CD8-positive, alpha-beta memory T cell (primary cell): ENCODE data around the gene MAPK9. TPM values are rescaled to one million over a fixed set of nuclear protein-coding genes. Genes with fewer than 3 reads are reported as not detected.
A peak's percentile ranks its signal among the peaks of the same experiment; 100 is the strongest.

ENCODE experiments used
- CTCF ChIA-PET: fragments of 350-600 bp; sonication (Branson Sonifier 250); formaldehyde crosslinking; loops from one replicate; lab custom pipeline; 2021; ENCODE audit warnings: antibody characterized with exemption; lab: Charles Lee
- POLR2A ChIA-PET: fragments of 350-600 bp; sonication (Branson Sonifier 250); formaldehyde crosslinking; loops from one replicate; lab custom pipeline; 2021; ENCODE audit warnings: antibody characterized with exemption; lab: Charles Lee
- DNase-seq, 5 donors: peaks; one replicate each; pipeline versions ENCODE4 v3.0.0 to v3.0.0-alpha.2; 2020 to 2022; ENCODE audit warnings: mixed read lengths in 1 of 5
- H3K27ac ChIP-seq: one replicate; pipeline ENCODE4 v1.7.0; 2013; ENCODE audit warnings: low read depth, mild to moderate bottlenecking, low read length, moderate library complexity
- H3K27me3 ChIP-seq: 2 replicates; pipeline ENCODE4 v1.7.0; 2013; ENCODE audit warnings: low read length, mild to moderate bottlenecking; ENCODE audit not compliant: insufficient read depth, poor library complexity, severe bottlenecking
- H3K36me3 ChIP-seq: 2 replicates; pipeline ENCODE4 v1.7.0; 2013; ENCODE audit warnings: mild to moderate bottlenecking, low read length, moderate library complexity; ENCODE audit not compliant: insufficient read depth
- H3K4me1 ChIP-seq: 2 replicates; pipeline ENCODE4 v1.7.0; 2013; ENCODE audit warnings: mild to moderate bottlenecking, low read length, moderate library complexity; ENCODE audit not compliant: insufficient read depth
- H3K4me3 ChIP-seq: 2 replicates; pipeline ENCODE4 v1.7.0; 2013; ENCODE audit warnings: mild to moderate bottlenecking, low read length
- H3K9me3 ChIP-seq: 2 replicates; pipeline ENCODE4 v1.7.0; 2013; ENCODE audit warnings: mild to moderate bottlenecking, low read length
- H3K27ac Mint-ChIP-seq, 8 donors: one replicate each; pipeline ENCODE4 v1.8.0; 2020 to 2021; ENCODE audit warnings: mixed read lengths in 8 of 8, mild to moderate bottlenecking in 6 of 8, inconsistent platforms in 3 of 8, moderate library complexity in 3 of 8
- H3K27me3 Mint-ChIP-seq, 2 donors: one replicate each; pipeline ENCODE4 v1.8.0; 2020 to 2021; ENCODE audit warnings: mixed read lengths in 2 of 2, mild to moderate bottlenecking in 1 of 2, moderate library complexity in 1 of 2
- H3K36me3 Mint-ChIP-seq, 3 donors: one replicate each; pipeline ENCODE4 v1.8.0; 2020 to 2021; ENCODE audit warnings: mixed read lengths in 3 of 3, inconsistent platforms in 1 of 3, mild to moderate bottlenecking in 1 of 3
- H3K4me1 Mint-ChIP-seq, 3 donors: one replicate each; pipeline ENCODE4 v1.8.0; 2020 to 2021; ENCODE audit warnings: mixed read lengths in 3 of 3, inconsistent platforms in 1 of 3, mild to moderate bottlenecking in 1 of 3
- H3K4me3 Mint-ChIP-seq, 7 donors: one replicate each; pipeline ENCODE4 v1.8.0; 2020 to 2021; ENCODE audit warnings: mixed read lengths in 7 of 7, mild to moderate bottlenecking in 6 of 7, moderate library complexity in 4 of 7, inconsistent platforms in 2 of 7
- H3K9me3 Mint-ChIP-seq, 5 donors: one replicate each; pipeline ENCODE4 v1.8.0; 2020 to 2022; ENCODE audit warnings: mixed read lengths in 5 of 5, mild to moderate bottlenecking in 3 of 5, moderate library complexity in 2 of 5, inconsistent platforms in 1 of 5
- polyA plus RNA-seq: library from polyadenylated mRNA; unstranded; fragments of 300-500 nt; fragmentation: Illumina TruSeq; gene quantifications from one replicate; pipeline ENCODE4 v1.2.3, GENCODE V29; 2021
- total RNA-seq, 2 experiments: library from RNA; stranded (reverse); gene quantifications; one replicate each; pipeline ENCODE4 v1.2.3, GENCODE V29; 2021

The MAPK9 gene
- total and polyA plus RNA-seq, 3 experiments from 2014 or later = 34.9 to 46.2 (median 44.3) TPM

DNA sequence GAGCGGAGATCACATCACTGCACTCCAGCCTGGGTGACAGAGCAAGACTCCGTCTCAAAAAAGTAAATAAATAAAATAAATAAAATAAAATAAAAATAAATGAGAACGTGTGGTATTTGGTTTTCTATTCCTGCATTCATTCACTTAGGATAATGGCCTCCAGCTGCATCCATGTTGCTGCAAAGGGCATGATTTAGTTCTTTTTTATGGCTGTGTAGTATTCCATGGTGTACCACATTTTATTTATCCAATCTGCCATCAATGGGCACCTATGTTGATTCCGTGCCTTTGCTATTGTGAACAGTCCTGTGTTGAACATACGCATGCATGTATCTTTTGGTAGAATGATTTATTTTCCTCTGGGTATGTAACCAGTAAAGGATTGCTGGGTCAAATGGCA, 74.1 kb downstream of the MAPK9 start:
- Mint-ChIP-seq H3K9me3 (peaks cover 32 to 68% (median 56%) of the 10 kb centered on the region in 5 donors), H3K27me3 (peaks cover 0 to 6% of the 10 kb centered on the region in 2 donors), H3K36me3 (peaks cover 0 to 22% (median 0%) of the 10 kb centered on the region in 3 donors), H3K4me1 (no peaks in the 10 kb centered on the region), H3K4me3 (no peak overlapping the region), H3K27ac (no peak overlapping the region)
- no peaks in the 10 kb centered on the region for H3K4me1 ChIP-seq
- DNase-seq = no peak
- H3K27ac ChIP-seq = no peak overlapping the region
- ChIA-PET CTCF (no interaction called here), POLR2A (no interaction called here)
- H3K27me3 ChIP-seq = no peaks in the 10 kb centered on the region
- H3K9me3 ChIP-seq = peaks cover 9% of the 10 kb centered on the region
- no peaks in the 10 kb centered on the region for H3K36me3 ChIP-seq
- H3K4me3 ChIP-seq = no peak overlapping the region

DNA sequence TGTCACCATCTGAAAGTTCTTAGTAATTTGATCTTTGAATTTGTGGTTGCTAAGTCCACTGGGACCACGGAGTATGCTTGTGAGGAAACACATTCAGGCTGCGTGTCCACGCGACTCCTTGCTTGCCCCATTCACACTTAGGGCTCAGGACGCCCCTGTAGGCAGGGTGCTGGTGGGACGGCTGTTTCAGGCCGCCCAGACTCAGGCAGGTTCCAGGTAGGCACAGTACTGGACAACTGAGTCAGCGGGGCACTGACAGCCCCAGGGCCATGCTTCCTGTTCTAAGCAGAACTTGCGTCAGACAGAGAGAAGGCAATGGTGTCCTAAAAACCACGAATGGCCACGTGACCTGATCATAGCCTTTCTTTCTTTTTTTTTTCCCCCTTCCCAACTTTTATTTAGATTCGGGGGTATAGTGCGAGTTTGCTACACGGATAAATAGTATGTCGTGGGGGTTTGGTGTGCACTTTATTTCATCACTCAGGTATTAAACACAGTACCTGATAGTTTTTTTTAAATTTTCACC, 75.2 kb downstream of the MAPK9 start:
- peaks cover 0 to 14% (median 0%) of the 10 kb centered on the region in 3 donors for H3K36me3 Mint-ChIP-seq
- DNase-seq = no peak
- H3K4me3 Mint-ChIP-seq = peak overlapping the region in 1 of 7 donors; percentile 32
- H3K4me1 Mint-ChIP-seq = no peaks in the 10 kb centered on the region
- H3K9me3 Mint-ChIP-seq = peaks cover 23 to 60% (median 45%) of the 10 kb centered on the region in 5 donors
- Histone ChIP-seq H3K4me3 (no peak overlapping the region), H3K27me3 (no peaks in the 10 kb centered on the region), H3K9me3 (peaks cover 9% of the 10 kb centered on the region), H3K4me1 (no peaks in the 10 kb centered on the region), H3K36me3 (no peaks in the 10 kb centered on the region), H3K27ac (no peak overlapping the region)
- H3K27ac Mint-ChIP-seq = no peak overlapping the region
- peaks cover 4 to 9% of the 10 kb centered on the region in 2 donors for H3K27me3 Mint-ChIP-seq
- CTCF ChIA-PET = no interaction called here
- POLR2A ChIA-PET = no interaction called here

DNA sequence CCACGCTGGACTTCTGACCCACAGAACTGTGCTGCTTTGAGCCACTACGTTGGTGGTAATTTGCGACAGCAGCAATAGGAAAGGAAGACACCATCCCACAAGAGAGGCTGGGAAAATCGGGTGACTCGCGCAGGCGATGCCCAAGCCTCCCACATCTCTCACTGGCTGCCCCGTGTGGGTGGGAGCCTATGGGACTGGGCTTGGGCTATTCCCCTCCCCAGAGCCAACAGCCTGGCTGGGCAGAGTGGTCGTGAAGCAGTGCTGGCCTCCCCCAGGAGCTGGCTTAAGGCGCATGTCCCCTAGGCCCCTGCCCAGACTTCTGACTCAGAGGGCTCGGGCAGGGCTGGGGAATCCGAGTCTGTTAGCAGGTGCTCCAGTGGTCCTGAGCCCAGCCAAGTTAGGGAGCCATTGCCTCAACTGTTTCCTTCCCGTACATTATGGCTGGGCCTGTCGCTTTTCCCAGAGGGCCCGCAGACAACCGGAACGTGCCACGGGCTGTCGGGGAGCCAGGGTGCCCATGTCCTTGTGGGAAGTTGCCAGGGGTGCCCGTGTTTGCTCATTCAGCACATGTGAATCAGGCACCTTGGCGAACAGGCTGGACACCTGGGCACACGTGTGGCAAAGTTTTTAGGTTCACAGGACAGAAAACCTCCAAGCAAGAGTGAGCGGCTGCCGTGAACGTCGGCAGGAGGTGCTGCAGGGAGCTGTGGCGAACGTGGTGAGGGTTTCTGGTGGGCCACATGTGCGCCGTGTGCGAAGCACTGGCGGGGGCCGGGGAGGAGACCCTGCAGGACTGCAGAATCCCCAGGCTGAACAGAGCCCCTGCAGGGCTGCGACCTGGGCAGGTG, 75.9 kb downstream of the MAPK9 start:
- peaks cover 4 to 9% of the 10 kb centered on the region in 2 donors for H3K27me3 Mint-ChIP-seq
- Histone ChIP-seq H3K4me3 (no peak overlapping the region), H3K27me3 (no peaks in the 10 kb centered on the region), H3K4me1 (no peaks in the 10 kb centered on the region), H3K9me3 (peaks cover 9% of the 10 kb centered on the region), H3K36me3 (no peaks in the 10 kb centered on the region), H3K27ac (no peak overlapping the region)
- peaks cover 23 to 53% (median 41%) of the 10 kb centered on the region in 5 donors for H3K9me3 Mint-ChIP-seq
- H3K27ac Mint-ChIP-seq = no peak overlapping the region
- no peak overlapping the region for H3K4me3 Mint-ChIP-seq
- DNase-seq = no peak
- ChIA-PET CTCF (no interaction called here), POLR2A (no interaction called here)
- H3K36me3 Mint-ChIP-seq = peaks cover 0 to 14% (median 0%) of the 10 kb centered on the region in 3 donors
- H3K4me1 Mint-ChIP-seq = no peaks in the 10 kb centered on the region

DNA sequence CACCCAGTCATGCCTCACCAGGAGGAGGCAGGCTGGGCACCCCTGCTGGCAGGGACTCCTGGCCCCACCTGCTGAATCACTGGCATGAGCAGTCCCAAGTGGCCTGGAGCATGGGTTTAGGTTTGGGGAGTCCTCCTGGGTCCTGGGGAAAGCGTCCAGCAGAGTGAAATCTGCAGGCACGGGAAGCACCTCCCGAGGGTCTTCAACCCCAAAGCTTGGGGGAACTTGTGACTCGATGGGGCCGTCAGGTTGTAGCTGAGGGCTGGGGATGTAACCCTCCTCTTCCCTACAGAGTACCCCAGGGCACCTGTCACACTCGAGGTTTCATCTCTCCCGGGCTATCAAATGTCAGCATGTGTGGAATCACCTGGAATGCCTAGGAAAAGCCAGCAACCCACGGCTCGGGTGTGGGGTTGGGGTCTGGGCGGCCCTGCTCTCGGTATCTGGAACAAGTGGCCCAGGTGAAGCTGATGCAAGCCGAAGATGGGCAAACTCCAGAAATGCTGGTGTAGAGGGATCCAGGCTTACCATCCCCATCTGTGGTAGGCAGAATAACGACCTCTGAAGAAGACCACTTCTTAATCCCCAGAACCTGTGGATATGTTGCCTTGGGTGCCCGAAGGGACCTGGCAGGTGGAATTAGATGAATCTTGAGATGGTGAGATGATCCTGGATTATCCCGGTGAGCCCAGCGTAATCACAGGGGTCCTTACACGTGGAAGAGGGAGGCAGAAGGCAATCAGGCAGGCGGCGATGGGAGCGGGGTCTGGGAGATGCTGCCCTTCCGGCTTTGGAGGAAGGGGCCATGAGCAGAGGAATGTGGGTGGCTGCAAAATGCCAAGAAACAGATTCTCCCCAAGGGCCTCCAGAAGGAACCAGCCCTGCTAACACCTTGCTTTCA, 76.8 kb downstream of the MAPK9 start:
- Mint-ChIP-seq H3K4me3 (no peak overlapping the region), H3K27me3 (peaks cover 13 to 17% of the 10 kb centered on the region in 2 donors), H3K36me3 (peaks cover 0 to 10% (median 0%) of the 10 kb centered on the region in 3 donors), H3K27ac (no peak overlapping the region), H3K9me3 (peaks cover 19 to 44% (median 33%) of the 10 kb centered on the region in 5 donors), H3K4me1 (no peaks in the 10 kb centered on the region)
- Histone ChIP-seq H3K4me3 (no peak overlapping the region), H3K9me3 (peaks cover 9% of the 10 kb centered on the region), H3K27ac (no peak overlapping the region), H3K4me1 (no peaks in the 10 kb centered on the region), H3K27me3 (no peaks in the 10 kb centered on the region), H3K36me3 (no peaks in the 10 kb centered on the region)
- DNase-seq = no peak
- POLR2A ChIA-PET = no interaction called here
- CTCF ChIA-PET = no interaction called here

DNA sequence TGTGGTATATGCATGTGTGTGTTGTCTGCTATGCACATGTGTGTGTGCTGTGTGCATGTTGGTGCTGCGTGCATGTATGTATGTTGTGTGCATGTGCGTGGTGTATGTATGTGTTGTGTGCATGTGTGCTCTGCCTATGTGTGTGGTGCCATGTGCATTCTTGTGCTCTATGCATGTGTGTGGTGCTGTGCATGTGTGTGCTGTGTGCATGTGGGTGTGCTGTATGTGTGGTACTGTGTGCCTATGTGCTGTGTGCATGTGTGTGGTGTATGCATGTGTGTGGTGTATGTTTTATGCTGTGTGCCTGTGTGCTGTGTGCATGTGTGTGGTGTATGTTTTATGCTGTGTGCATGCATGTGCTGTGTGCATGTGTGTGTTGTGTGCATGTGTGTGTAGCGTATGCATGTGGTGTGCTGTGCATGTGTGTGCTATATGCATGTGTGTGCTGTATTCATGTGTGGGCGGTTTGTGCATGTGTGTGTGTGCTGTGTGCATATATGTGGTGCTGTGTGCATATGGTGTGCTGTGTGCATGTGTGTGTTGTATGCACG, 78.2 kb downstream of the MAPK9 start:
- Histone ChIP-seq H3K36me3 (no peaks in the 10 kb centered on the region), H3K4me1 (no peaks in the 10 kb centered on the region), H3K4me3 (no peak overlapping the region), H3K27me3 (no peaks in the 10 kb centered on the region), H3K9me3 (peaks cover 4% of the 10 kb centered on the region), H3K27ac (no peak overlapping the region)
- Mint-ChIP-seq H3K4me1 (peaks cover 0 to 4% (median 0%) of the 10 kb centered on the region in 3 donors), H3K9me3 (peaks cover 9 to 32% (median 20%) of the 10 kb centered on the region in 5 donors), H3K27ac (no peak overlapping the region), H3K36me3 (no peaks in the 10 kb centered on the region), H3K4me3 (no peak overlapping the region), H3K27me3 (peaks cover 16 to 18% of the 10 kb centered on the region in 2 donors)
- POLR2A ChIA-PET = no interaction called here
- CTCF ChIA-PET = no interaction called here
- DNase-seq = no peak

DNA sequence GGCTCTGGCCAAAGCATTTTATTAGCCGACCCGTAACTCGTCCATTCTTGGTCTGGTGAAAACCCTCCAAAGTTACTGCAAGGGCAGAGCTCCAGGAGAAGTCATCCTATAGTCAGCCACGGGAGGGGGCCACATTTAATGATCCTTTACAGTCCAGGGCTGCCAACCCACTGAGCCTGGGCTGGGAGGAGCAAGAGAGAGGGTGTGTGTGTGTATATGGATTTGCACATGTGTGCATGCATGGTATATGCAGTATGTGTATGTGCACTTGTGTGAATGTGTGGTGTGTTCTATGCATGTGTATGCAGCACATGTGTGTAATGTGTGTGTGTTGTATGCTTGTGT, 78.7 kb downstream of the MAPK9 start:
- Histone ChIP-seq H3K4me1 (no peaks in the 10 kb centered on the region), H3K27me3 (peaks cover 3% of the 10 kb centered on the region), H3K4me3 (no peak overlapping the region), H3K36me3 (no peaks in the 10 kb centered on the region), H3K9me3 (peaks cover 4% of the 10 kb centered on the region), H3K27ac (no peak overlapping the region)
- H3K9me3 Mint-ChIP-seq = peaks cover 4 to 27% (median 15%) of the 10 kb centered on the region in 5 donors
- CTCF ChIA-PET = no interaction called here
- DNase-seq = no peak
- H3K27ac Mint-ChIP-seq = no peak overlapping the region
- POLR2A ChIA-PET = no interaction called here
- peaks cover 19 to 22% of the 10 kb centered on the region in 2 donors for H3K27me3 Mint-ChIP-seq
- peaks cover 3 to 7% (median 3%) of the 10 kb centered on the region in 3 donors for H3K4me1 Mint-ChIP-seq
- H3K4me3 Mint-ChIP-seq = no peak overlapping the region
- no peaks in the 10 kb centered on the region for H3K36me3 Mint-ChIP-seq

DNA sequence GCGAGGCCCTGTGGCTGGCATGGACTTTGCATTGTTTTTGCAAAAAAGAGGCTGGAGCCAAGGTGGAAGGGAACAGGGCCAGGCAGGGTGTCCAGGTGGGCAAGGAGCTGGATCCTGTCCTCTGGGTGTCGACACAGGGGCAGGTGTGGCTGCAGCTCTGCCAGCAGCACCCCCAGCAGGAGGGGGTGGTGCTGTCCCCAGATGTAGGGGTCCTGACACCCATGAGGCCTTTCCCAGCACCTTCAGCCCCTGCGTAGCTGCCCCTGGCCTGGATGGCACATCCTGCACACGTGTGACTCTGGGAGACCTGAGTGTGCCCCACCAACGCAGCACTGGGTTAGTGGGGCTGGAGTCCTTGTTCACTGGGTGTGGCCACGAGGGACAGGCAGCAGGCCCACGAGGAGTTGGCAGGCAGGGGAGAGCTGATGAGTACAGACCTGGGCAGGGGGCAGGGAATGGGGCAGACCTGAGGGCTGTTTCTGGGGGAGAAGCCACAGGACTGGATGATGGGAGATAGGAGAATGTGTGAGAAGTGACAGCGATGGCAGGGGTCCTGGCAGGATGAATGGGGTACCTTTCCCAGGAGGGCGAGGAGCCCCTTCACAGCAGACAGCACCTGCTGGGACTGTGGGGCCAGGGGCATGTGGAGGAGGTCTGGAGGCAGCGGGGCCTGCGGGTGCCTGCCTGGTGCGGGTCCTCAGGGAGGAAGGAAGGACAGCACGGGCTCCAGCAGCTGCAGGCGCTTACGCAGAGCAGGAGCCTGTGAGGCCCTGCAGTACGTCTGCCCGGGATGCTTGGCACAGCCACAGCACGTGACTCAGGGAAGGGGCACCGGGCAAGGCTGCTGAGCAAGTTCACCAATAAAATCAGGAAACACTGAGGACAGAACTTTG, 79.3 kb downstream of the MAPK9 start:
- H3K9me3 ChIP-seq = no peaks in the 10 kb centered on the region
- Mint-ChIP-seq H3K4me3 (peak overlapping the region in 1 of 7 donors; percentile 11), H3K36me3 (no peaks in the 10 kb centered on the region), H3K27ac (no peak overlapping the region), H3K9me3 (peaks cover 0 to 22% (median 11%) of the 10 kb centered on the region in 5 donors), H3K4me1 (peaks cover 4 to 10% (median 5%) of the 10 kb centered on the region in 3 donors), H3K27me3 (peaks cover 21 to 28% of the 10 kb centered on the region in 2 donors)
- H3K4me3 ChIP-seq = no peak overlapping the region
- ChIA-PET CTCF (no interaction called here), POLR2A (no interaction called here)
- H3K36me3 ChIP-seq = no peaks in the 10 kb centered on the region
- no peak overlapping the region for H3K27ac ChIP-seq
- no peak for DNase-seq
- no peaks in the 10 kb centered on the region for H3K4me1 ChIP-seq
- peaks cover 9% of the 10 kb centered on the region for H3K27me3 ChIP-seq
